ENCODE measurements around the gene KMT2C. TPM values are rescaled to one million over a fixed set of nuclear protein-coding genes. Genes with fewer than 3 reads are reported as not detected.
"Not testable (repeated sequence)": the region's sequence is repeated elsewhere in the genome, so short reads cannot be mapped to it uniquely, and the experiment has no call there.

The KMT2C gene
- total RNA-seq, 4 donors from 2014 or later, result 77.4 to 174 (median 114) TPM

DNA sequence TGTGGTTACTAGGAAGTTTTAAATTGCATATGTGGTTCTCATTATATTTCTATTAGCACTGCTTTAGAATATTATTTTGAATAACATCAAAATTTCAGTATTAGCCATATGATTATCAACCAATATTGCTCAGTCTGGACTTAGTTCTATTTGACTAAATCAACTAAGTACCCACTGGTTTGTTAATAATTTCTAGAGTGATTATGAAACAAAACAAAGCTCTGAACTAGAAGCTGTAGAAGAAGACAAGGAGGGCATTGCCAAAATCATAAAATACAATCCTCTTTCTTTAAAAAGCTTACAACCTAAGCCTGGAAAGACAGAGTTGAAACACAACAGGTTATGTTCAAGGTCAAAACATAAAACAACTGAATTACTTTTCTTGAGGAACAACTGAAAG, 204.7 kb downstream of the KMT2C start:
- intact Hi-C loops (cut with DNase I), result no loop called here
- Histone ChIP-seq H3K27me3 (no peaks in the 10 kb centered on the region), H3K27ac (no peak overlapping the region), H3K4me3 (replicated peaks in 1 of 3) (no peak overlapping the region), H3K9me3 (no peaks in the 10 kb centered on the region), H3K36me3 (peaks cover 0 to 18% of the 10 kb centered on the region in 2 donors), H3K4me1 (no peaks in the 10 kb centered on the region)
- no peak for TF ChIP-seq POLR2A (IDR thresholded peaks at IDR 0.05)
- no peak for DNase-seq

GRCh38 chr7:152219556-152219955, 216.2 kb downstream of the KMT2C start:
- H3K9me3 ChIP-seq; DNase-seq; H3K4me3 ChIP-seq (replicated peaks in 1 of 3); H3K27ac ChIP-seq; H3K4me1 ChIP-seq; intact Hi-C loops (cut with DNase I); H3K27me3 ChIP-seq: not testable (repeated sequence)
- WGBS, 2 donors, result 96% methylated on average over 5 of the region's 5 CpGs
- H3K36me3 ChIP-seq, result peaks cover 0 to 18% of the 10 kb centered on the region in 2 donors

GRCh38 chr7:152208766-152209165, 227.0 kb downstream of the KMT2C start:
- H3K4me1 ChIP-seq; H3K27ac ChIP-seq; DNase-seq; H3K4me3 ChIP-seq (replicated peaks in 1 of 3); H3K27me3 ChIP-seq; intact Hi-C loops (cut with DNase I); H3K9me3 ChIP-seq: not testable (repeated sequence)
- WGBS, 2 donors, result 96 to 98% methylated on average over 7 of the region's 7 CpGs
- H3K36me3 ChIP-seq, result peaks cover 6 to 10% of the 10 kb centered on the region in 2 donors

DNA sequence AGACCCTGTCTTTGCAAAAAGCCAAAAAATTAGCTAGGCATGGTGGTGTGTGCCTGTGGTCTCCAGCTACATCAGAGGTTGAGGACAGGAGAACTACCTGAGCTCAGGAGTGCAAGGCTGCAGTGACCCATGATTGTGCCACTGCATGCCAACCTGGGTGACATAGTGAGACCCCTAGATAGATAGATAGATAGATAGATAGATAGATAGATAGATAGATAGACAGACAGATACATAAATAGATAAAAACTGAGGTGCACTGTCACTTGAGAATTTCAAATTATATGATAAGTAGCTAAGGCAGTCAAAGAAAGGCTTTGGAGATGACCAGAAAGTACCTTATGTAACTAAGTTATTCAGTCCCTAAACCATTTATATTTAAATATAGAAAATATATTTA, 231.4 kb downstream of the KMT2C start:
- H3K4me1 ChIP-seq; H3K27ac ChIP-seq; H3K27me3 ChIP-seq; DNase-seq; H3K4me3 ChIP-seq (replicated peaks in 1 of 3); intact Hi-C loops (cut with DNase I); H3K9me3 ChIP-seq: not testable (repeated sequence)
- peaks cover 10 to 12% of the 10 kb centered on the region in 2 donors for H3K36me3 ChIP-seq

DNA sequence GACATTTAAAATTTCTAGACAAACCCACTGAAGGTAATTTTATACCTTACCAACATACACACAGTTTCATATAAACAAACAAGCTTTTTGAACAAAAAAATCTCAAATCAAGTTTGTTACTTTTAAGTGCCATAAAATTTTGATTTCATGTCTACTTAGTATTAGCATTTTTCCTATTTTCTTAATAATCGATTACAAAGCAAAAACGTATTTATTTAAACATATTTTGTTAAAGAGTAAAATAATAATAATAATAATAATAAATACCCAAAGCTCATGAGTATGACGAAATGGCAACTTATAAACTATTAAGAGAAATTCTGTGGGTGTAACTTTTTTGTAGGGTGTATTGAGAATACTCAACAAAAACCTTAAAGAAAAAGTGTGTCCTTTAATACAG, 232.7 kb downstream of the KMT2C start:
- WGBS, 2 donors, result 95 to 97% methylated on average over 3 of the region's 3 CpGs
- Histone ChIP-seq H3K9me3 (no peaks in the 10 kb centered on the region), H3K4me3 (replicated peaks in 1 of 3) (no peak overlapping the region), H3K4me1 (no peaks in the 10 kb centered on the region), H3K27me3 (no peaks in the 10 kb centered on the region), H3K36me3 (peaks cover 12 to 17% of the 10 kb centered on the region in 2 donors), H3K27ac (no peak overlapping the region)
- DNase-seq, result no peak
- TF ChIP-seq POLR2A (IDR thresholded peaks at IDR 0.05) (no peak), CTCF (IDR thresholded peaks at IDR 0.05) (no peak)
- intact Hi-C loops (cut with DNase I), result no loop called here

DNA sequence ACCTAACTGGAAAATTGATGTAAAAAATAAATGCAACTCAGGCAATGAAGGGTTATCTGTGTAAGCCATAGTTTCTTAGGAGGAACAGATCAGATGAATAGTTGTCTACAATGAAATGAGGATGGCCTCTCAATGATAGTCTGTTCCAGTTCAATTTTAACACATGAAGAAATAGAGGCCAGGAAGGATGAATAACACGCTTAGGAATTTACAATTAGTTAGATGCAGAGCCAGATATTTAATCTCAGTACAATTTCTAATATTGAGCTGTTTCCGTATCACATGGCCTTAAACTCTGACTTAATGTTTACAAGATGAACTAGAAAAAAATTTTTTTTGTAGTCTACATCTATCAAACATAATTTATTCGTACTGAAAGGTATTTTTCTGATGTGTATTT, 233.7 kb downstream of the KMT2C start:
- H3K9me3 ChIP-seq, result no peaks in the 10 kb centered on the region
- H3K27me3 ChIP-seq, result no peaks in the 10 kb centered on the region
- no peaks in the 10 kb centered on the region for H3K4me1 ChIP-seq
- intact Hi-C loops (cut with DNase I), result no loop called here
- H3K4me3 ChIP-seq (replicated peaks in 1 of 3), result no peak overlapping the region
- H3K27ac ChIP-seq, result no peak overlapping the region
- no peak for DNase-seq
- H3K36me3 ChIP-seq, result peaks cover 12 to 17% of the 10 kb centered on the region in 2 donors
- no peak for TF ChIP-seq CTCF (IDR thresholded peaks at IDR 0.05)
- no peak for TF ChIP-seq POLR2A (IDR thresholded peaks at IDR 0.05)
- 84 to 93% methylated on average over 3 of the region's 3 CpGs for WGBS, 2 donors

- Histone ChIP-seq H3K4me1 (no peaks in the 10 kb centered on the region), H3K27ac (no peak overlapping the region), H3K27me3 (no peaks in the 10 kb centered on the region), H3K9me3 (no peaks in the 10 kb centered on the region), H3K4me3 (replicated peaks in 1 of 3) (no peak overlapping the region), H3K36me3 (peaks cover 12 to 17% of the 10 kb centered on the region in 2 donors)
- WGBS, 2 donors, result 96% methylated on average over 6 of the region's 6 CpGs
- intact Hi-C loops (cut with DNase I), result no loop called here
- DNase-seq, result no peak
- TF ChIP-seq CTCF (IDR thresholded peaks at IDR 0.05) (no peak), POLR2A (IDR thresholded peaks at IDR 0.05) (no peak)
Observed at GRCh38 chr7:152200395-152200794, 235.4 kb downstream of the KMT2C start.

Measured in thyroid gland (tissue), 4 donors.